Spleen (tissue), 11 donors: ENCODE results near the gene LMAN1. TPM values are rescaled to one million over a fixed set of nuclear protein-coding genes. Genes with fewer than 3 reads are reported as not detected.

Experiments used
- DNase-seq: peaks from one replicate; pipeline ENCODE4 v3.0.0-alpha.2; 2020
- H3K27ac ChIP-seq, 8 donors: fragments of 200-600 bp; sonication (generic) in 7 of 8; 1 replicate in 4 of 8; 2 replicates in 4 of 8; pipeline versions ENCODE4 v1.5.0 to v1.8.0; 2016 to 2021; ENCODE audit warnings: inconsistent platforms in 4 of 8, mild to moderate bottlenecking in 4 of 8, moderate library complexity in 1 of 8
- H3K27me3 ChIP-seq, 7 donors: fragments of 200-600 bp; sonication (generic) in 6 of 7; replicated peaks in 1 of 7; 1 replicate in 4 of 7; 2 replicates in 3 of 7; pipeline versions ENCODE4 v1.5.0 to v1.8.0; 2016 to 2021; ENCODE audit warnings: inconsistent platforms in 3 of 7, mild to moderate bottlenecking in 1 of 7
- H3K36me3 ChIP-seq, 6 donors: fragments of 200-600 bp; sonication (generic) in 5 of 6; 1 replicate in 4 of 6; 2 replicates in 2 of 6; pipeline versions ENCODE4 v1.5.0 to v1.8.0; 2016 to 2021; ENCODE audit warnings: inconsistent platforms in 2 of 6
- H3K4me1 ChIP-seq, 6 donors: fragments of 200-600 bp; sonication (generic) in 5 of 6; 1 replicate in 3 of 6; 2 replicates in 3 of 6; pipeline versions ENCODE4 v1.5.0 to v1.8.0; 2016 to 2021; ENCODE audit warnings: inconsistent platforms in 3 of 6
- H3K4me3 ChIP-seq, 8 donors: fragments of 200-600 bp; sonication (generic) in 7 of 8; 1 replicate in 4 of 8; 2 replicates in 4 of 8; pipeline versions ENCODE4 v1.5.0 to v1.8.0; 2016 to 2021; ENCODE audit warnings: inconsistent platforms in 4 of 8, mild to moderate bottlenecking in 4 of 8, moderate library complexity in 2 of 8
- H3K9me3 ChIP-seq, 8 donors: fragments of 200-600 bp; sonication (generic) in 7 of 8; 1 replicate in 4 of 8; 2 replicates in 4 of 8; pipeline versions ENCODE4 v1.5.0 to v1.8.0; 2016 to 2021; ENCODE audit warnings: inconsistent platforms in 4 of 8
- CTCF ChIP-seq, 11 experiments: fragments of 200-600 bp in 7 of 11; fragments of 450-650 bp in 4 of 11; sonication (generic) in 4 of 11; IDR thresholded peaks in 8 of 11; conservative IDR thresholded peaks in 3 of 11; 1 replicate in 7 of 11; 2 replicates in 4 of 11; pipeline versions ENCODE4 v1.4.0 to v1.8.0; 2016 to 2021; ENCODE audit warnings: antibody characterized with exemption in 11 of 11, inconsistent platforms in 4 of 11, mild to moderate bottlenecking in 1 of 11
- POLR2A ChIP-seq, 3 donors: fragments of 450-650 bp; IDR thresholded peaks; one replicate each; pipeline ENCODE4 v1.5.1; 2017; ENCODE audit warnings: antibody characterized with exemption in 3 of 3, mild to moderate bottlenecking in 1 of 3
- POLR2AphosphoS5 ChIP-seq, 3 donors: sonication (generic); formaldehyde crosslinking; IDR thresholded peaks; one replicate each; pipeline ENCODE4 v1.5.1; 2017; ENCODE audit warnings: antibody characterized with exemption in 3 of 3
- WGBS, 5 donors: extraction: QIAGEN DNeasy Blood & Tissue Kit in 3 of 5; methylation state at CpG; one replicate each; pipeline versions ENCODE4 v1.1.5 to v1.1.7; 2013 to 2018; 5-methylcytosine and 5-hydroxymethylcytosine counted together
- intact Hi-C: fragments of 100-400 bp; cut with DNase I; formaldehyde crosslinking; loops from one replicate; pipeline ENCODE4 v1.15.0; 2023; ENCODE audit warnings: low total_unique reads
- polyA plus RNA-seq, 3 donors: library from polyadenylated mRNA; stranded (reverse); fragments of 200-250 nt; gene quantifications; one replicate each; pipeline ENCODE4 v1.2.1, GENCODE V29; 2013
- total RNA-seq, 7 donors: library from RNA; depleted of rRNA in 3 of 7; stranded (reverse); fragments of >200 nt in 3 of 7; fragmentation: NEBNext Ultra II Directional in 4 of 7; extraction: Animal tissue kit (Norgen Biotek cat#: 25700) in 4 of 7; gene quantifications; one replicate each; pipeline versions ENCODE4 v1.1.0 to v1.2.1, GENCODE V29; 2016 to 2021
- donor health status: healthy with polysubstance abuse.
- donor health status: DM: no; HTN: no; CAD: no; lungs with moderate emphysema.
- donor health status: DM: no; HTN: no; CAD: no.
- donor health status: Bipolar disorder and iron deficiency.
- donor health status: healthy.
- donor health status: DM: no; HTN: no; CAD: no.
- donor health status: DM: yes; HTN: yes; CAD: no.

The LMAN1 gene
- total and polyA plus RNA-seq, 10 donors = 10.0 to 97.9 (median 54.1) TPM

GRCh38 chr18:59386909-59387686 is 28.0 kb upstream of the LMAN1 start:
- H3K27ac ChIP-seq = no peak overlapping the region
- no peaks in the 10 kb centered on the region for H3K27me3 ChIP-seq
- TF ChIP-seq CTCF (IDR thresholded peaks at IDR 0.05 in 8 of 11, conservative IDR thresholded peaks at IDR 0.05 in 3 of 11) (no peak), POLR2AphosphoS5 (IDR thresholded peaks at IDR 0.05) (no peak), POLR2A (IDR thresholded peaks at IDR 0.05) (no peak)
- H3K4me1 ChIP-seq = no peaks in the 10 kb centered on the region
- no peaks in the 10 kb centered on the region for H3K9me3 ChIP-seq
- intact Hi-C loops = no loop called here
- no peak for DNase-seq
- no peak overlapping the region for H3K4me3 ChIP-seq
- 85 to 88% (median 86%) methylated on average over 8 of the region's 8 CpGs for WGBS, 5 donors
- H3K36me3 ChIP-seq = no peaks in the 10 kb centered on the region

GRCh38 chr18:59385191-59385590 is 26.1 kb upstream of the LMAN1 start:
- Histone ChIP-seq H3K27me3 (no peaks in the 10 kb centered on the region), H3K27ac (no peak overlapping the region), H3K4me1 (no peaks in the 10 kb centered on the region), H3K36me3 (no peaks in the 10 kb centered on the region), H3K4me3 (no peak overlapping the region), H3K9me3 (no peaks in the 10 kb centered on the region)
- no peak for DNase-seq
- intact Hi-C loops = no loop called here
- TF ChIP-seq POLR2AphosphoS5 (IDR thresholded peaks at IDR 0.05) = no peak
- TF ChIP-seq POLR2A (IDR thresholded peaks at IDR 0.05) = no peak
- 83 to 88% (median 84%) methylated on average over 4 of the region's 4 CpGs for WGBS, 5 donors

- no peaks in the 10 kb centered on the region for H3K4me1 ChIP-seq
- DNase-seq = no peak
- no peak for TF ChIP-seq CTCF (IDR thresholded peaks at IDR 0.05 in 8 of 11, conservative IDR thresholded peaks at IDR 0.05 in 3 of 11)
- H3K36me3 ChIP-seq = no peaks in the 10 kb centered on the region
- H3K4me3 ChIP-seq = no peak overlapping the region
- intact Hi-C loops = no loop called here
- no peak overlapping the region for H3K27ac ChIP-seq
- 76 to 87% (median 80%) methylated on average over 6 of the region's 6 CpGs for WGBS, 5 donors
- H3K27me3 ChIP-seq = no peaks in the 10 kb centered on the region
- H3K9me3 ChIP-seq = no peaks in the 10 kb centered on the region
Measured at GRCh38 chr18:59383851-59384250, 24.8 kb upstream of the LMAN1 start.

DNA sequence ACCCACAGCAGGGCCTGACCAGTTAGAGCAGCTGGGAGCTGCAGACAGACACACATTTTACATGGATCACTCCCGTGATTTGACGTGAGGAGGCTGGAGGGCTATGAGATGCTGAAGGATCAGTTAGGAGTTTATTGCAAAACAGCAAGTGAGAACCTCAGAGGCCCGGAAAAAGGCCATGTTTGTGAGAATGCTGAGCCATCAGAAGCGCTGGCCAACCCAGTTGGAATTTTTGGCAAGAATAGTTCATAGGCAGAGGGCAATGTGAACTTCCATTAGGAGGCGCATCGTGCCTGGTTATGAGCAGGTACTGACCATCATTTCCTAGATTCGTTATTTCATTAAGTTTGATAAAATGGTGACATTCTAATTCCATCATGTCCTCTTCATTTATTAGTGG is 23.3 kb upstream of the LMAN1 start:
- no peak for DNase-seq
- TF ChIP-seq POLR2AphosphoS5 (IDR thresholded peaks at IDR 0.05) = no peak
- no peak for TF ChIP-seq POLR2A (IDR thresholded peaks at IDR 0.05)
- no peak for TF ChIP-seq CTCF (IDR thresholded peaks at IDR 0.05 in 8 of 11, conservative IDR thresholded peaks at IDR 0.05 in 3 of 11)

More for the DNA sequence above, 23.3 kb upstream of the LMAN1 start:
- intact Hi-C loops = no loop called here
- no peaks in the 10 kb centered on the region for H3K27me3 ChIP-seq
- 76 to 91% (median 87%) methylated on average over 7 of the region's 7 CpGs for WGBS, 5 donors
- no peaks in the 10 kb centered on the region for H3K9me3 ChIP-seq
- no peak overlapping the region for H3K27ac ChIP-seq
- no peaks in the 10 kb centered on the region for H3K4me1 ChIP-seq
- no peaks in the 10 kb centered on the region for H3K36me3 ChIP-seq
- no peak overlapping the region for H3K4me3 ChIP-seq
